ENCODE measurements around the gene CERS6.
"Not testable (repeated sequence)": the region's sequence is repeated elsewhere in the genome, so short reads cannot be mapped to it uniquely, and the experiment has no call there.

The CERS6 gene

DNA sequence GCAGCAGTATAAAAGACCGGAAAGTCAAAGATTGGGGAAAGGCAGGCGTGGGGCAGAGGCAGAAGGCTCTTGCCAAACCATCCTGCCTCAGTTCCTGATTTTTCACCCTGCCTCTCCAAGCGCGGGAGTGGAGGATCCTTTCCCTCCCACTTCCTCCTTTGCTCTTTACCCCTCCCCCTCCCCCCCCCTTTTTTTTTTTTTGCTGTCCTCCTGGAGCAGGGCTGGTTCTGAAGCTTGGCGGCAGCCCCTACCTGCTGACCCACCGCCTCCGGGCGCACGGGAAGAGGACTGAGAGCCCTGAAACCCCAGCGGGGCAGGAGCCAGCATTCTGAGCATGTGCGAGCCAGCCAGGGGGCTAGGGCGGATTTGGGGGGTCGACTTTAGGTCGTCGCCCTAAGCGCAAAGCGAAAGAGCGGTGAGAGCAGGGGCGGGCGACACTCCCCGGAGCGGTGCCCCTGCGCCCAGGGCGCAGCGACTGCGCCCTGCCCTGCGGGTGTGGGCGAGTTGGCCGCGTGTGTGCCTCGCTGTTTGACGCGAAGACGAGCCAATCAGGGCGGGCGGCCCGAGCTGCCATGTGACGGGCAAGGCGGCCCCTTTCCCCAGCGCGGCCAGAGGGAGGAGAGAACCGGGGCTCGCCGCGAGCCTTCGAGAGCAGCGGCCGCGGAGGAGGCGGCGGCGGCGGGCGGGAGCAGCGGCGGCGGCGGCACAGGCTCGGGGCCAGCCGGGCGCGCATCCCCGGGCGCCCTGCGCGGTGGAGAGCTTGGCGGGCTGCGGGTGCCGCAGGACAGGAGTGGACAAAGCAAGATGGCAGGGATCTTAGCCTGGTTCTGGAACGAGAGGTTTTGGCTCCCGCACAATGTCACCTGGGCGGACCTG lies at the start of gene CERS6:
Gene CERS6, plus strand, starts transcription at position 628 of the 876 bp plus-strand sequence. Its CDS starts 177 bp downstream, at position 805.
- DNase-seq: peak; percentile 86

GRCh38 chr2:168412301-168412700 lies 43.8 kb upstream of the CERS6 start:
- DNase-seq: not testable (repeated sequence)

DNA sequence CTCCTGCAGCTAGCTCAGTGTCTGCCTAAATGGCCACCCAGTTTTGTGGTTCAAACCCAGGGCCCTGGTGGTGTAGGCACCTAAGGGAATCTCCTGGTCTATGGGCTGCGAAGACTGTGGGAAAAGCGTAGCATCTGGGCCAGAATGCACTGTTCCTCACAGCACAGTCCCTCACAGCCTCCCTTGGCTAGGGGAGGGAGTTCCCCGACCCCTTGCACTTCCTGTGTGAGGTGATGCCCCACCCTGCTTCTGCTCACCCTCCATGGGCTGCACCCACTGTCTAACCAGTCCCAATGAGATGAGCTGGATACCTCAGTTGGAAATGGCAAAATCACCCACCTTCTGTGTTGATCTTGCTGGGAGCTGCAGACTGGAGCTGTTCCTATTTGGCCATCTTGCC lies 43.0 kb upstream of the CERS6 start:
- not testable (repeated sequence) for DNase-seq

GRCh38 chr2:168416555-168416954 lies 39.5 kb upstream of the CERS6 start:
- DNase-seq: no peak

DNA sequence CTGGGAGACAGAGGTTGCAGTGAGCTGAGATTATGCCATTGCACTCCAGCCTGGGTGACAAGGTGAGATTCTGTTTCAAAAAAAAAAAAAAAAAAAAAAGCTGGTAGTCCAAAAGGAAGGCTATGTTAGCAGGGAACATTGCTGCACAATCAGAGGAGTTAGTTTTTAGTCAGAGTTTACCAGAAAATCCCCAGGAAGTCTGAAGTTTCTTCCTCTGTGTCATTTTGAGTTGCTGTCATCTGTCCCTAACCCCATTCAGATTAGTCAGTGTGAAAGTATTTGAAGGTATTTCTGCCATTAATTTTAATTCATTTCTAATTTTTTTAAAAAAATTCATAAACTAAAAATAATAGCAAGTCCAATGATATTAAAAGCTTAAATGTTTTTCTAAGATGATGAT lies 33.5 kb upstream of the CERS6 start:
- no peak for DNase-seq

DNA sequence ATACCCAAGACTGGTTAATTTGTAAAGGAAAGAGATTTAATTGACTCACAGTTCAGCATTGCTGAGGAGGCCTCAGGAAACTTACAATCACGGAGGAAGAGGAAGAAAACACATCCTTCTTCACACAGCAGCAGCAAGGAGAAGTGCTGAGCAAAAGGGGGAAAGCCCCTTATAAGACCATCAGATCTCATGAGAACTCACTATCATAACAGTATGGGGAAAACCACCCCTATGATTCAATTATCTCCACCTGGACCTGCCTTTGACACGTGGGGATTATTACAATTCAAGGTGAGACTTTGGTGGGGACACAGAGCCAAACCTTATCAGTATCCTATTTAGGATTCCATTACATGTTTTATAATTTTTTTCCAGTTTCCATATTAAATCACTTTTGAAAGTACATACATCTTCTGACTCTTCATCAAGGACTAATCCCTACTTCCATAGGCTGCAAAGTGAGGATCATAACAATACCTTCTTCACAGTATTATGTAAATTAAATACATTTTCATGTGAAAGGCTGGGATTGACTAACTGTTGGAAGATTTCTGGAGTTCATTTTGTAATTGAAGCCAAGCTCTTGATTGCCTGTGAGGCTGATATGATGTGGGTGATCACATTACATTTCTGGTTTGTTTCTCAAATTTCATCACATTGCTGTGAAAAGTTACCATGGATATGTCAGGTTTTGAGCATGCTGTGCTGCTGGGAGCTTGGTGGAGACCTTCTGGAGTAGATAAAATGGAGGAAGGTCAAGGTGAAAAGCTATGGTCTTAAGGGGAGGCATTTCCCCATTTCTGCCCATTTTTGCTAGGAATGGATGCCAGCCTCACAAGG lies 31.7 kb upstream of the CERS6 start:
- DNase-seq: no peak

GRCh38 chr2:168424971-168425370 lies 31.1 kb upstream of the CERS6 start:
- DNase-seq: no peak

GRCh38 chr2:168426861-168427260 lies 29.2 kb upstream of the CERS6 start:
- no peak for DNase-seq

- no peak for DNase-seq
Measured at GRCh38 chr2:168427451-168427850, 28.6 kb upstream of the CERS6 start.

DNA sequence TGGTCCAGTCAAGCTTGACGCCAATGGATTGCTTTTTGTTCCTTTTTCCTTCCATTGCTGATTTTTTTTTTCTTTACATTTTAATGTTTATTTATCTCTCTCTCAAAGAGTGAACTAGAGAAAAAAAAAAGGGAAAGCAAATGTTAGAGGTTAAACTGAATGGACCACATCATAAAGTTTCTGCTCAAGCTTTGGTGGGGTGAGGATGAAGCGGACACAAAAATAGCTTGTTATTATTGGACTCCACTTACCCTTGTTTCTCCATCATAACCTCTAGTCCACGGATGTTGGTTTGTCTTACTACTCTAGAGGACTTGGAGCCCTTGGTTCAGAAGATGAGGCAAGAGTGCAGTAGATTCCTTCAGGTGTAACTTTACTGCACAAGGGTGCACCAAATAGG lies 27.6 kb upstream of the CERS6 start:
- DNase-seq: no peak

DNA sequence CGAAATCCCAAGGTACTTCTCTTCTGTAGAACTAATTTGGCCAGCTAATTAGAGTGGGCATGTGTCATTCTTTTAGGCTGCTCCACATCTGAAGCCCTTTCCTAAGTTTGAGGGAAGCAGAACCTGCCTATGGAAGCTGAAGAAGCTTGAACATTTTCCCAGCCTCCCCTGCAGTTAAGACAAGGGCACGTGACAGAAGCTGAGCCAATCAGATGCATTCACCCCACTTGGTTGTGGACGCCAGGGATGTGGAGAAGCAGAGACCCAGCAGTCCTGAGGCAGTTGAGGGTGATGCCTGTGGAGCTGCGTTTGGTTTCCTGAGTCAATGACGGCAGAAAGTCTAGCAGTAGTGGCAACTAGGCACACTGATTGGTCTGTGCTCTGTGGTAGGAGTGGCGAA lies 26.1 kb upstream of the CERS6 start:
- no peak for DNase-seq

DNA sequence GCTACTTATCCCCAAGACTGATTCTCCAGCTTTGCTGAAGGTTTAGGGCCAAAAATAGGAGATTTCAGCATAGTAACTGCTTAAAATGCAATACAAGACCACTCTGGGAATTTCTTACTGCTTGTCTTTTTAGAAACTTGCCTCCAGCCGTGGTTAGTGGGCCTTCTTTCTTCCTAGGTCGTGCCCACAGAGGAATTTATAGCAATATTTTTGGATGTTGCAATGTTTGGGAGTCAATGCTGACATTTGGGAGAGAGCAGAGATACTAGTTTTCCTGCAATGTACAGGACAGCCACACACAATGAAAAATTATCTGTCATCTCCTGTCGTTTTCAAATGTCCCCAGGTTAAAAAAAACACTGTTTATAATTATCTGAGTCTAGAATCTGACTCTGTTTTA lies 25.6 kb upstream of the CERS6 start:
- no peak for DNase-seq

- no peak for DNase-seq
Measured at GRCh38 chr2:168431301-168432024, 24.6 kb upstream of the CERS6 start.

DNA sequence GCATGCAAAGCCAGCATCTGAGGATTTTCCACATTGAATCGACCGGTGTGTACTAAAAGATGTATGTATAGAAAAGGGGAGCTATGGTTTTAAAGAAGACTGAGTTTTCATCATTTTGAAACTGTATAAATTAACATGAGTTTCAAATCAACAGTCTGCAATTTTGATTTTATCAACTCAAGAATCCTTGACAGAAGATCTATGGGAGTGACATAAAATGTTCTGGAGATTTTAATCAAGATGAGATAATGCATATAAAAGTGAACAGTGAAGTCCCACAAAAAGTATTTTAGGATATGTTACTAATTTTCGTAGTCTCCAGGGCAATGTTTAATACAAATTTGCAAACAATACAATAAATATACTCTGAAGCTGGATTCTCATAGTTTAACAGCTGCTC lies 24.0 kb upstream of the CERS6 start:
- DNase-seq: no peak

DNA sequence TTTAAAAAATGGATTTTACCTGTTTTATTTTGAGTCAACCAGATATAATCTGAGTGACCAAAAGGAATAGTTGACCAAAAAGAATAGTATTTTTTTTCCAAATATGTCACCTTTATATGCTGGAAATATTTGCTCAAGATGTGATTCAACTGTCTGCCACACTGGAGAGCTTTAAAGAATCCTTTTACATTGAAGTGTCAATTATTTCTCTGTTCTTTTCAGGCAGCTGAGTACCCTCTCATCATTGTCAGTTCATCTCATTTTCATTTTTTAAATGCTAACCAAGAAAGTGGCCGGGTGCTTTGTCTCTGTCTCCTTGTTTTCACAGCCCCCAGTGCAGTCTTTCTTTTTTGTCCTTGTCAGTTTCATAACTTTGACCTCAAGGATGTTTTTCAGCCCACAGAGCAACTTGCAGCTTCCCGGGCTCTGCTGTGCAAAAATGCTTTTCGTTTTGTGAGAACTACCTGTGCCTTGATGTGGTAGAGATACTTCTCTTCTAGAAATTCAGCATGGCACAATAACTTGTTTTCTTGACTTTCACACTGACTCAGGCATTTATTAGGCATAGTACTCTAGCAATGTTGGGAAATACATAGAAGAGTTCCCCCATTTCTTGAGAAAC lies 23.4 kb upstream of the CERS6 start:
- no peak for DNase-seq

DNA sequence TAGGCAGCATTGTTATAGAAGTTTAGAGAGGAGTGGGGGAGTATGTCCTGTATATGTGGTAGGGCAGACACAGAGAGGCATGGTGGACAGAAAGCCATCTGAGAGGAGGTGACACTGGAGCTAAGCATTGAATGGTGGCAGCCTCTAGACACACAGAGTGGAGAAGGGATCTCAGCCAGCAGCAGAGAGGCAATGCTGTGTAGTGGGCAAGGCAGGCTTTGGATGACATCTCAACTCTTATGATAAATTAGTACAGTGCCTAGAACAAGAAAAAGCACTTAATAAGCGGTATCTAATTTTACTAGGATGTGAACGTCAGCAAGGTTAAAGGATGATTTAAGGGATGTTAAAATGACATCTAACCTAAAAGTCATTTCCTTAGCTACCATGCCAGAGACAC lies 22.5 kb upstream of the CERS6 start:
- no peak for DNase-seq

DNA sequence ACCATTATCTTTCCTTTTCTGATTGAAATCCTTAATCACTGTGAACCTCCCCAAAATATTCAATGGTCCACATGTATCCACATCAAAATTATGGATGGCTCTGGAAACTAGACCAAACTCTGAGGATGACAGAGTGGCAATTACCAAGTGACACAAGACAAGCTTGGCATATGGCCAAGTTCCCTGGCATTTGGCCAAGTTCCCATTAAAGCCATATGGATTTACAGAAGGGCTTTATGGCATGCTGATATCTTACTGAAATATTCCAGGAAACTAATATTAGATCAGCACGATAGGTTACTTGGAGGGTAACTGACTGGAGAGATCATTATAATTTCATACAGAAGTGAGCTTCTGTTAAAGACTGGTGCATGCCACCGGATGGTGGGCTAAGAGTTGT lies 21.9 kb upstream of the CERS6 start:
- DNase-seq: no peak

DNA sequence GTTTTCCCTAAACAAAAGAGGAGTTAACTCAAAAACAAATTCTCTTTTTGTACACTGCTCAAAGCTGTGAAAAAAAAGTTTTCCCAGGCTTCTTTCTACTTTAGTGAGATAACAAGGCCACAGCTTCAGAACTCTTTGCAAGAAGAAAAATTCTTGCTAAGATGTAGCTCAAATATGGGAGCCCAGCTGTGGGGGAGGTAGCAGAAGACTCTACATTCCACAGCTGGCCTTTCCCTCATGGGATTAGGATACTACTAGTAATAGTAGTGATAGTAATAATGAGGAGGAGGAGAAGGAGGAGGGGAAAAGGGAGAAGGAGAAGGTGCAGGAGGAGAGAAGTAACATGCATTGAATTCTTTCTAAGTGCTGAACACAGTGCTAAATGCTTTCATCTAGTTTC lies 19.2 kb upstream of the CERS6 start:
- no peak for DNase-seq

DNA sequence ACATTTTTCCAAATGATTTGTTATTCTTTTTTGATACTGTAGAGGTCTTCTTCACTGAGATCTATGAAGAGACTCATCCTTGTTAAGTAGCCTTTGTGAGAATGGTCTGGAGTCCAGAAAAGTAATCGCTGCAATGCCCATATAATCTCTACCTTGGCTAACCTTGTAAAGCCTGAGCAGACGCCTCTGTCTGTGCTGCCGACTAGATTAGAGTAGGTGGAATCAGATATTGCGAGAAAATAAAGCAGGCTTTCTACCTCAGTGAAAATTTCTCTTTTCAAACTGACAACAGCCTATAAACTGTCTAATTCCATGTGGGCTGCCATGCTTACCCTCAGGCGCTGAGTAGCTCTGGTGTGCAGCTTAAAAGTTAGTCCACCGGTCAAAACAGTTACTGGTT lies 17.5 kb upstream of the CERS6 start:
- DNase-seq: no peak

GRCh38 chr2:168439536-168439935 lies 16.5 kb upstream of the CERS6 start:
- DNase-seq: no peak

GRCh38 chr2:168441214-168441872 lies 14.7 kb upstream of the CERS6 start:
- DNase-seq: no peak

- no peak for DNase-seq
Measured at GRCh38 chr2:168443818-168444217, 12.3 kb upstream of the CERS6 start.
